H1 (cell line): ENCODE data around the gene COL4A4. TPM values are rescaled to one million over a fixed set of nuclear protein-coding genes. Genes with fewer than 3 reads are reported as not detected.

Source experiments
- BRCA1 ChIP-seq: IDR thresholded peaks from 2 replicates; pipeline ENCODE4 v1.6.1; 2012; ENCODE audit warnings: low read depth, low read length, improper control_type of control experiment
- CHD7 ChIP-seq: fragments of 300-600 bp; sonication (generic); IDR thresholded peaks from 2 replicates; pipeline ENCODE4 v1.7.1; 2012; ENCODE audit warnings: low read length, moderate library complexity, mild to moderate bottlenecking, inconsistent platforms; ENCODE audit not compliant: insufficient replicate concordance
- FOSL1 ChIP-seq: IDR thresholded peaks from 2 replicates; pipeline ENCODE4 v1.6.1; 2011; ENCODE audit warnings: mild to moderate bottlenecking, low read depth, low read length, moderate library complexity; ENCODE audit not compliant: insufficient read depth
- HDAC2 ChIP-seq, 2 experiments: fragments of 300-600 bp in 1 of 2; sonication (generic) in 1 of 2; IDR thresholded peaks; 2 replicates each; pipeline ENCODE4 v1.6.1; 2011 to 2012; ENCODE audit warnings: low read depth in 2 of 2, low read length in 2 of 2, mild to moderate bottlenecking in 2 of 2, moderate library complexity in 2 of 2, borderline replicate concordance in 1 of 2, inconsistent platforms in 1 of 2
- KDM4A ChIP-seq: IDR thresholded peaks from one replicate; pipeline ENCODE4 v1.7.1; 2012; ENCODE audit warnings: low read depth, mild to moderate bottlenecking, moderate library complexity, low read length, inconsistent platforms; ENCODE audit not compliant: severe bottlenecking
- RBBP5 ChIP-seq: IDR thresholded peaks from 2 replicates; pipeline ENCODE4 v1.7.1; 2012; ENCODE audit warnings: low read depth, mild to moderate bottlenecking, inconsistent platforms, low read length, moderate library complexity, borderline replicate concordance
- SUZ12 ChIP-seq: fragments of 200-600 bp; sonication (generic); IDR thresholded peaks from 2 replicates; pipeline ENCODE4 v1.6.1; 2012; ENCODE audit warnings: mild to moderate bottlenecking, inconsistent platforms, low read length, moderate library complexity, mixed read lengths
- TAF1 ChIP-seq: IDR thresholded peaks from 2 replicates; pipeline ENCODE4 v1.6.1; 2011; ENCODE audit warnings: mild to moderate bottlenecking, low read depth, low read length
- TEAD4 ChIP-seq: IDR thresholded peaks from 2 replicates; pipeline ENCODE4 v1.6.1; 2012; ENCODE audit warnings: low read depth, low read length, inconsistent platforms, mixed read lengths
- USF2 ChIP-seq: IDR thresholded peaks from 2 replicates; pipeline ENCODE4 v1.6.1; 2011; ENCODE audit warnings: low read length, improper control_type of control experiment
- ZNF274 ChIP-seq: IDR thresholded peaks from 2 replicates; pipeline ENCODE4 v1.7.0; 2012; ENCODE audit warnings: low read length, borderline replicate concordance; ENCODE audit errors: extremely low read depth
- polyA plus RNA-seq, 7 experiments: library from polyadenylated mRNA; depleted of rRNA in 3 of 7; stranded (reverse) in 5 of 7; unstranded in 2 of 7; fragments of >200 nt in 5 of 7; fragments of 200-250 nt in 2 of 7; gene quantifications; 1 replicate in 5 of 7; 2 replicates in 1 of 7; 4 replicates in 1 of 7; pipeline versions ENCODE4 v1.2.1 to v1.2.3, GENCODE V29; 2011 to 2013; ENCODE audit warnings: missing spikeins in 2 of 7, mixed read lengths in 2 of 7
- total RNA-seq: library from RNA; stranded (reverse); fragmentation: NEBNext Ultra II Directional; extraction: Animal tissue kit (Norgen Biotek cat#: 25700); gene quantifications from 2 replicates; pipeline ENCODE4 v1.2.1, GENCODE V29; 2021

COL4A4 gene
- total and polyA plus RNA-seq, 2 of the 8 experiments (the other 6 are each of a cell fraction or from before 2014, with no cell fraction given): 0.33 to 1.7 TPM

DNA sequence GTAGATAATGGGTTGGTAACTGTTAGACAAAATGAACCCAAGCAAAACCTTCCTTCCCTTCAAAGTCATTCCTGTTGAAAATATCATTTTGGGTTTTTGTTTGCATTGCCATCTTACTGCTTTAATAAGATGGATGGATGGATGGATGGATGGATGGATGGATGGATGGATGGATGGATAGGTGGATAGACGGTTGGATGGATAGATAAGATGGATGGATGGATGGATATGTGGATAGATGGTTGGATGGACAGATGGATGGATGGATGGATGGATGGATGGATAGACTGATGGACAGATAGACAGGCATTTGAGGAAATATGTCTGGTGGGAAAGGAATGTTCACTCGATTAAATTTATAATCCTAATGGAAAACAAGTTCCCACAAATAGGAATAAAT lies 133.2 kb downstream of the COL4A4 start (continued):
- TF ChIP-seq CHD7 (no peak), SUZ12 (no peak), BRCA1 (no peak), RBBP5 (no peak), ZNF274 (no peak), FOSL1 (no peak), TEAD4 (no peak), USF2 (no peak), KDM4A (no peak), TAF1 (no peak), HDAC2 (IDR thresholded peaks at IDR 0.05; ENCODE audit: borderline replicate concordance in 1 of 2, low read depth in 2 of 2, low read length in 2 of 2) (no peak)
